Activated CD4-positive, alpha-beta T cell treated with anti-CD3 and anti-CD28 coated beads, Interleukin-2, amount 50 U/mL, for 24 hours (primary cell): ENCODE measurements around the gene VPS4B.

Source experiments
- DNase-seq, 2 donors: peaks; one replicate each; pipeline ENCODE4 v3.0.0-alpha.2; 2020; ENCODE audit warnings: low read depth in 1 of 2, low spot score in 1 of 2

VPS4B gene

DNA sequence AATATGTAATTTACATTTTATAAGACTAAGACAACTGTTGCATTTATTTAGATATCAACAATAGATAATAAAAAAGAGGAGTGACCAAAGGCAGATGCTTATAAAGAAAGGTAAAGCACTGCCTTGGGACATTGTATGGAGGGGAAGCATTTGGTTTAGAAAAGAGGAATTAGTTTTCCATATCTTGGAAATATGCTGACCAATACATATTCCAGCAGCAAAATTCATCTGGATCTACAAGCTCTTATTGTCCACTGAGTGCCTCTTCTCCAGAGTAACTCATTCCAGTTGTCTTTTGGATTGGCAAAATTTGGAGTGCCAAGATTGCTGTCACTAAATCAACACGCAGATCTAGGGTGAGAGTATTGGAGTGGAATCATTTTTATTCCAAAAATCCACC is 8.9 kb upstream of the VPS4B start:
- no peak for DNase-seq

DNA sequence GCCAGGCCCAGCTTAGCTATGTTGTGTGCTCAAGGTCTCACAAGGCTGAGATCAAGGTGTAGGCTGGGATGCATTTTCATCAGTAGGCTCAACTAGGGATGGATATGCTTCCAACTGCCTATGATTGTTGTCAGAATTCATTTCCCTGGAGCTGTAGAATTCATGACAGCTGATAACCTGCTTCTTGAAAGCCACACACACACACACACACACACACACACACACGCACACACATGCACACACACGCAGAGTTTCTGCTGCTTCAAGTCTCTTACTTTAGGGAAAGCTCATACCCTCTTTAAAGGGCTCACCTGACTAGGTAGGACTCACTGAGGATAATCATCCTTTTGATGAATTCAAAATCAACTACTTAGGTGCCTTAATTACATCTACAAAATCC is 8.2 kb upstream of the VPS4B start:
- no peak for DNase-seq

DNA sequence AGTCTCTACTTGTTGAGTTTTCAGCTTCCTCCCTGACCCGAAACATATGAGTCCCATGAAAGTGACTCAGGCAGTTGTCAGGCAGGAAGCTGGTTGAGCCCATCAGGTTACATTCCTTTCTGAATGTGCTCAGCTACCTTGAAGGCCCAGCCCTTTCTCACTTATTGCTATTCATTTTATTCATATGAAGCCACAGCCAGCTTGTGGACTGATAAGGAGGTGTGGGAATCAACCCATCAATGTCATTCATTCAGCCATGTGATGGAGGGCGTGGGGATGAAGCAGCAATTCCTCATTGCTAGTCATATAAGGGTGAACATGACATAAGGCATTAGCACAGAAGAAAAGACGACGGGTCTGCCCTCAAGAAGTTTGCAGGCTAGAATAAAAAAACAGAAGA is 5.3 kb upstream of the VPS4B start:
- no peak for DNase-seq

DNA sequence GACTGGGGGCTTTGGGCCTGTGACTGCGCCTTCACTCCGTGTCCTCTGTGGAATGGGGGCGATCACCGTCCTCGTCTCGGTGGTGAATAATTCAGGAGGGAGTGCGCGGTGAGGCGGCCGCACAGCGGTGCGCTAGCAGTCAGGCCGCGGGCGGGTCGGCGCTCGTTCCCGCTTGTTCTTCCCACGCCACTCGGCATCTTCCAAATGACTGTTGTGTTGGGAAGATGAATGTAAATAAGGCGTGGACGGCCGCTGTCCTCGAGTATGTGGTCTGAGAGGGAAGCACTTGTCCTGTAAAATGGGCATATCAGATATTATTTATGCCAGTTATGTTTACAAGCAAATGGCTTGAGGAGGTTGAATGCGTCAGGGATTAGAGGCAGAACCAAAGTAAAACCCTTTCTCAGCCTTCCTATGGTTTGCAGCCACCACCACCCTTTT is 608 bp upstream of the VPS4B start:
- no peak for DNase-seq

DNA sequence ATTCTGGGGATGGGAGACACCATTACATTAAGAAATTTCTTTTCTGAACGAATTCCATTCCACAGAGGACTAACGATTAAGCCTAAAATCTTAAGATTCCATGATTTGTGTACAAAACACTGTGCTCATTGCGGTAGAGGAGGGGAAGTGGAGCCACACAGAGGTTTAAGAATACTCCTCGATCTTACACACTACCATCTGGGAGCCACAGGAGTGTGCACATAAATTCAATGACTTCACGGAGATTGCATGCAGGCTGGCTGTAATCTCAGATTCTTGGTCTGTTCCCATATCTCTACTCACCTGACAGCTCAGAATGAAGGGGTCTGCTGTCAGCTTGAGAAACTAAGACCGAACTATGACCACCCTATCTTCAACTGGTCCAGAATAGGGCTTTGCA is 762 bp downstream of the VPS4B start:
- DNase-seq = no peak

DNA sequence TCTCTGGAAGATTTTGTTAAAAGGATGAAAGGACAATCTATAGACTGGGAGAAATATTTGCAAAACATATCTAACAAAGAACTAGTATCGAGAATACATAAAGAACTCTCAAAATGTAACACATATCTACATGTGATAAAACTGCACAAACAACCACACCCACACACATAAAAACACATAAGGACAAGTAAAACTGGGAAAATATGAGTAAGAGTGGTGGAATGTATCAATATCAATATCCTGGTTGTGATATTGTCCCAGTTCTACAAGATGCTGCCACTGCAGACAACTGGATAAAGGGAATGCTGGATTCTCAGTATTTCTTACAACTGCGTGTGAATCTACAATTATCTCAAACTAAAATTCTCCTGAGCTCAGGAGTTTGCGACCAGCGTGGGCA is 9.3 kb downstream of the VPS4B start:
- no peak for DNase-seq

DNA sequence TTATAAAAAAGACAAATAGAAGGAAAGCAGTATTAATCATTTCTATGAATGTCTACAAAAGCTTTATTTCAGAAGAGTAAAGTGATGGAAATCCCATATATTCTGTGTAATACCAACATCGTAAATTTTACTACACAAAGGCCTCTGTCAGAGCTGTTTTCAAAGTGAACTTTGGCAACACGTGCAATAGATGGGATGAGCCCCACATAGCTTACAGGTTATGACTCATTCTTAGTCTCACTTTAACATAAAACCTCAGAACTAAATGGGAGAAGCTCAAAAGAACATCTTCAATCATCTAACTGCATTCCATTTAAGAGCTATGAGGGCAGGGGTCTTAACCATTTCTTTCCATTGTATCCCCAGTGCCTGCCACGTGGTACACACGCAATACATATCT is 11.5 kb downstream of the VPS4B start:
- no peak for DNase-seq

DNA sequence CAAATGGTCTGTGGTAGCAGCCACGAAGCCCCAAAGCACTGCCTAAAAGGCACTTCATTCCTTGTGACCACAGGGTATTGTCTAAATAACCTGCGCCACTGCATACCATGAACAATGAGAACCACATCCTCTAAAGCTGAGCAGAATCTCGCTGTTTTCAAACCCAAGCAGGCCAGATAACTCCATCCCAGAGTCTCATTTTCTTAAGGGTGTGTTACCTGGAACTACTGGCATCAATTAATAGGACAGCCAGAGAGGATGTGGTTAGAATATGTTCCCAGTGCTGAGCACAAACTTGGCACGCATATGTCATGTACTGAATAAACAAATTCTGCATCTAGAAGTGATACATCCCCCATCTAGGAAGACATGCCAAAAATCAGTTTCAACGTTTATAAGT is 13.0 kb downstream of the VPS4B start:
- no peak for DNase-seq

DNA sequence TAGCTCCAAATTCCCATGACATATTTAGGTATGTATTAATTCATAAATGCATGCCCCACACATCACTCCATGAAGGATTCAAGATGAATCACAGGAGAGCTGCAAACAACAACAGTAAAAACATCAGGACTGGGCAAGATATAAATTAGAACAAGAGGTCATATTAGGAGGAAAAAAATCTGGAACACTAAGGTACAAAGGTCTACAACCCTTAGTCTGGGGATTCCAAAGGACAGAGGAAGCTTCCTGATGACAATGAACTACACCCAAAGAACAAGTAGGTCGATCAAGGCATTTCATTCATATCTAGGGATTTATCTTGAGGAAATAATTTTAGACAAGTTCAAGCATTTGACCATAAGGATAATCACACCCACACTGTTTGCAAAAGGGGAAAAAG is 14.5 kb downstream of the VPS4B start:
- no peak for DNase-seq

DNA sequence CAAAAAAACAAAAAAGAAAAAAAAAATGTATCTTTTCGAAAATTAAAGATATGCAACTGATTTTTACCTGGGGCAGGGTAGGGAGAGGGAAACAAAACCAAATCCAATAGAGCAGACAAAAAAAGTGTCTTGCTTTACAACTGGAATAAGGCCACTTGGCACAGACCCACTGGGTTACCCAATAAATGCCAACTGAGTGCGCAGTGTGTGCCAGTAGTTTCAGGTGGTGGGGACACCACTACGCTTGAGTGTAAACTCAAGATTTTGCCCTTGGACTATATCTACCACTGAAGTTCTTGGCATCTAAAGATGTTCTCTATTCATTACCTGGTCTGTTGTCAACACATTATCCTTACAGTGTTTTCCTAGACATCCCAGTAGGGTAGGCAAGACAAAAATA is 16.3 kb downstream of the VPS4B start:
- DNase-seq = no peak

DNA sequence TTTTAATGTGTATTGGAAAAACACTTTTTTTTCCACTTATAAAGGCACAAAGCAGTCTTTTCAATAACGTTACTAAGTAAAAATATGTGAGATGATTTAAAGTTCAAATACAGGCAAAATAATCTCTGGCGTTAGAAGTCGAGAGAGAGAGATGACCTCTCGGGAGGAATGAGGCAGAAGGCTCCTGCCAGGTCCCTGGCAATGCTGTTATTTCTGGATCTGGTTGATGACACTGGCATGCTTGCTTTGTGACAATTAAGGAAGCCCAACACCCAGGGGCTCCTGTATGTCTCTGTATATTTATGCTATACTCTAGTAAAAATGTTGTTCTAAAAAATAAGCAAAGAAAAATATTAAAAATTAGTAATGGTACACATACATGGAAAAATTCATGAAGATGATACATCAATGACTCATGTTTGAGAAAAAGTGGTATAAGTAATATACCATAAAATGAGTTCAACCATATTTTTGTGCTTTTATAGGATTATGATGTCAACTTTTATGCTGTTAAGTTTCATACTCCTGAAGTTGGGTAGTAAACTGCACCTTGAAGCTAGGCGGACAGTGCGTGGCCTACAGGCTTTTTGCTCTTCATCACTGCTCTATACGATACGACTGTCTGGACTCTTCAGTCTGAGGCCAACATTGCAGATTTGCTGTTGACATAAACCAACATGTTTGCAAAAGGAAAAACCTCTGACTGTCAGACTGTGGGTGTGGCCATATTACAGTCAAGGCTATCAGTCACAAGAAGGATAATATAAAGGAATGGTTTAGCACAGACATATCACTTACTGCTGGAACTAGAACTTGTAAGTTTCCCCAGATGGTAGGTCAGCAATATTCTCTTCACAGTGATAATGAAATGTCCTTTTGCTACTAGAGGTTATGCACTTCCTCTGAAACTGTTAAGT is 19.8 kb downstream of the VPS4B start:
- no peak for DNase-seq

DNA sequence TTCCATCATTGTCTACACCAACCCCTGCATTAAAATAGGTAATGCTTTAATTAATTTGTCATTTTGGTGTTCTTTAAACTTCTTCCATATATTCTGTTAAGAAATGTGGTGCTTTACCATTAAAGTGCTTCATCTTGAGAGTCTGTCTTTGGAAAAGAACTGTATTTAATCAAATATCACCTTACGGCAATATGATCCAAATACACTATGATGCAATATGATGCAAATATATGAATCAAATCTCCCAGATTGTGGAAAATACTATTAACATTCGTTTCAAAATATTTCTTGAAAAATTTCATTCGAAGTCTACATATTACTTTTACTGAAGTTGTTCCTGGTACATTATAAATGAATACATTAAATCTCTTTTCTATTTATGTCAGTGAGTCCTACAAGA is 23.0 kb downstream of the VPS4B start:
- DNase-seq = no peak

DNA sequence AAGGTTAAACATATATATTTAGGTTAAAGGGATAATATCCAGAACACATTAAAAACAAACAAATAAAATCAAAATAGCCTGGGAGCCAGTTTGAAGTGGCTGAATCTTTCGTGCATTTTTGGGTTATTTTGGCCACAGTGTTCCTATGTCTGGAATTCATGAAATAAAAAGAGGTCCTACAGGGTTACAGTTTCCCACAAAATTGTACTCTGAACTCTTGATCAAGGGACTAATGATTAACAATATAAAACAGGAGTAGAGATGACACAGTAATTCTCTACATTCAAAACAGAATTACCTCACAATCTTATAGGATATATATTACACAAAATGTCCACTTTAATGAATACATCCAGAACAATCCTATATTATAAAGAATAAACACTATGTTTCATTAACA is 24.9 kb downstream of the VPS4B start:
- DNase-seq = no peak

DNA sequence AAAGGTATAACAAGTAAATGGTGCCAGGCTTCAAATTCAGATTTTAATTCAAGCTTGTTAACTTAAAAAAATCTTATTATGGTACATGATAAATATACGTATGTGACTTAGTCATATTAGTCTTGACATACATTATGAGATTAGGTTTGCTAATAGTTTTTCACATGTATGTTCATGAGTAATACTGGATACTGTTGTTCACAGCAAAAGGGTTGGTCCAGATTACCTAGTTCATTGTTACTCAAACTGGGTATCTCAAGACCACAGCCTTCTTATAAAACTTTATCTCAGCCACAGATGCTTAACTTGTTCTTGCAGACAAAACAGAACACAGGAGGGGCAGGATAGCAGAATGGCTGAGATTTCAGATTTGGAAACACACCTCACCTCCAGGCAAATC is 26.8 kb downstream of the VPS4B start:
- no peak for DNase-seq

DNA sequence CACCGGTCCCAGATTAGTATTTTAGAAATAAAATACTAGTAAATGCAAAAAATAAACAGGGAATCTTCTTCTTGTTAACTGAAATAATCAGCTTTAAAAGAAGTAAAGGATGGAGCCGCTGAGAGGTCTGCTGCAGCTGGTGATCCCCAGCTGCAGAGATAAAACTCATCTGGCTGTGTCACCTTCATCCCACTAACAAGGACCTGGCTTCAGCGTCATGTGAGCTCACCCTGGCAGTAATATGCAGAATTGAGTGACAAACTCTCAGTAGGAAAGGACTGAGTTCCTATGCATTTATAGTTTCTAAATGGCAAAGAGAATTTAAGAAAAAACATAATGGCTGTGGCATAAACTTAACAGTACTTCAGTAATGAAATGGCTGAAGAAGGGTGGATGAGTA is 27.3 kb downstream of the VPS4B start:
- no peak for DNase-seq

DNA sequence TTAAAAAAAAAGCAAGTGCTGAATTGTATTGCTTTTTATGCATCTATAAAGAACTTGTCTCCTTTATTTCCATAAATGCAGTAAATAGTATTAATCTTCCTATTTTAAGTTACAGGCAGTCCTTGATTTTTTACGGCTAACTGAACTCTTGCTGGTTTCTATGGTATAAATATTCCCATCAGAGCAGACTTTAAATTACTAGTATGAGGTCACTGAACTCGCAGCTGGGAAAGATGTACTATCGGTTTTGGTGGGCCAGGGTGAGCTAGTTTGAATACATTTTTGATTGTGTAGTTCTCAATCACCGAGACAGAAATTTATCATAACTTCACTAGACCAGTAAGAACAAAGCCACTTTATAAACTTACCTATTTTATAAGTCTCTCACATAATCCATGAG is 34.4 kb downstream of the VPS4B start:
- DNase-seq = no peak

DNA sequence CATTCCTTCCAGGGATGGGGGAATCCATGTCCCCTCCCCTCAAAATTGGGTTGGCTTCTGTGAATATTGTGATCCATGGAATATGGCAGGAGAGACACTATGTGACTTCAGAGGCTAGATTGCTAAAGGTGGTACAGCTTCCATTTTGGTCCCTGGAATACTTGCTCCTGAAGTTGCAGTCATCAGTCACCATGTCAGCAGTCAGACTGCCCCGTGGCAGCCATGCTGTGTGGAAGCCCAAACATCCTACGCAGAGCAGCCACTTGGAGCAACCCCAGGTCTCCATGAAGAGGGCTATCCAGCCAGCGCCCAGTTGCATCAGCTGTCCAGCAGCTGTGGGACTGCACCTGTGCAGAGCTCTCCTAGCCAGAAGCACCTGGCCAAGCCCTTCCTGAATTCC is 39.4 kb downstream of the VPS4B start:
- DNase-seq = no peak

DNA sequence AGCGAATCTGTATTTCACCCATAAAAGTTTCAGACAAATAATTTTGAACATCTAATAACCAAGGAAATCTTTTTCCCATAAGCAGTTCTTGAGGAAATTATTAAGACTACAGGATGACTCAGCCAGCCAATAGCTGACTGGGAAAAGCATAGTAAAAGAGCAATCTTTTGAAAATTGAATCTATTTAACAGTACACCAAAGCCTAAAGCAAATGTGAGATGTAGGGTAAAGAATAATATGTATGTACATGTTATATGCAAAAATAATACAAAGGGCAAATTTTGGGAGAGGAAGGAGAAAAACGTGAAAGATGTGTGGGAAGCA is 42.7 kb downstream of the VPS4B start:
- no peak for DNase-seq

DNA sequence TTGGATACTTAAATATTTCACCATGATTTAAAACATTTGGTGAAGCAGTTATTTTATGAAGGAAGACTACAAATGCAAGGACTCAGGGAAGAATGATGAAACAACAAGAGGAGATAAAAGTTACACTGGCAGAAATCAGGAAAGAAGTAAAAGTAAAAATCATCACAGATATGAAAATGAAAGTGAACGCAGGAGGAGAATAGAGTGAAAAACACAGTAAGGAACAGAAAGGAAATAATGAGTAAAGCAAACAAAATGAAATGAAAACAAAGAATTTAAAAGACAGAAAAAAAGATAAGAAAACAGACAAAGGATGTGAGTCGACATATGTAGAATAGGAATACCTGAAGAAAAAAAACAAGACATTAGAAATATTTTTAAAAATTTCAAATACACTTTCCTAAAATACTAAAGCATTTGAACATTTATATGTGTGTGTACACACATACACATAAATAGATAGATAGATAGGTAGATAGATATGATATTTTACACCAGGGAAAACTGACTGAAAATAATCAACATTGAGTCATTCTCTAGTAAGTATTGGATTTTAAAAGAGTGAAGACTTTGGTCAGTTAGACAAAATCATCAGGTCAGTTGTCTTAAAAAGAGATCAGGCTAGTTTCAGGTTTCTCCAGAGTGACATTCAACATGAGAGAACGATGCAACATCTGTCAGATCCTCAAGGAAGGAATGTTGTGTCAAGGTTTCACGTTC is 43.2 kb downstream of the VPS4B start:
- DNase-seq = no peak

DNA sequence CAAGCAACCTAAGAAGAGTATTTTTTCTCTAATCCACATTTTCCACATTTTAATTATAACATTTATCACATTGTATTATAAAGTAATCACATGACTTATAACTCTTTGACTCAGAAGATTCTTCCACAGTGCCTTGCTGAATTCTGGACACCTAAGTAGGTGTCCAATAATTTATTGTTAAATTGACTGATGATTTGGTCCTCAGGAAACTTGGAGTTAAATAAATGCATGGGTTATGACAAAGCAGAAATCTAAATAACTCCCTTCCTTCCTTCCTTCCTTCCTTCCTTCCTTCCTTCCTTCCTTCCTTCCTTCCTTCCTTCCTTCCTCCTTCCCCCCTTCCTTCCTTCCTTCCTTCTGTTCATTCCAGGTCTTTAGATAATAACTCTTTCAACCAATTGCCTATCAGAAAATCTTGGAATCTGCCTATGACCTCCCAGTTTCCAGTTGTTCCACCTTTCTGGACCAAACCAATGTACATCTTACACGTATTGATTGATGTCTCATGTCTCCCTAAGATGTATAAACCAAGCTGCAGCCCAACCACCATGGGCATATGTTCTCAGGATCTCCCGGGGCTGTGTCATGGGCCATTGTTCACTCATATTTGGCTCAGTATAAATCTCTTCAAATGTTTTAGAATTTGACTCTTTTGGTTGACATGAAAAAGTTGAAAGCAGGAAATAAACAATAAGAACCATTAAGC is 44.8 kb downstream of the VPS4B start:
- no peak for DNase-seq

DNA sequence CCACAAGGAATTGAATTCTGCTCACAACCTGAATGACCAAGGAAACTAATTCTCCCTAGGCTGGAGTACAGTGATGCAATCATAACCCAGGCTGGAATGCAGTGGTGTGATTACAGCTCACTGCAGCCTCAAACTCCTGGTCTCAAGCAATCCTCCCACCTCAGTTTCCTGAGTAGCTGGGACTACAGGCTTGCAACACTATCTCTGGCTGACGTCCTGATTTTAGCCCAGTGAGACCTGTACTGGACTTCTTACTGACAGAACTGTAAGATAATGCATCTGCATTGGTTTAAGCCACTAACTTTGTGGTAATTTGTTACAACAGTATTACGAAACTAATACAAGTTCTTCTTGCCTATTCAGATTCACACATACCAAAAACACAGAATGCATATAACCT is 45.7 kb downstream of the VPS4B start:
- no peak for DNase-seq

DNA sequence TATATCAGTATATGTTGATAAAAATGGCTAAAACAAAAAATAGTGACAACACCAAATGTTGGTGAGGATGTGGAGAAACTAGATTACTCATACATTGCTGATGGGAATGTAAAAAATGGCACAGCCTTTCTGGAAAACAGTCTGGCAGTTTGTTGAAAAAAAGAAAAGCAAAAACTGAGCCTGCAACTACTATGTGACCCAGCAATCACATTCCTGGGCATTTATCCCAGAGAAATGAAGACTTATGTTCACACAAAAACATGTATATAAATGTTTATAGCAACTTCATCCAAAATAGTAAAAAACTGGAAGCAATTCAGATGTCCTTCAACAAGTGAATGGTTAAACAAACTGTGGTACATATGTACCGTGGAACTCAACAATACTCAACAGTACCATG is 47.7 kb downstream of the VPS4B start:
- DNase-seq = no peak
